DMS 273 (cell line): ENCODE results near the gene GPER1.
A peak's percentile ranks its signal among the peaks of the same experiment; 100 is the strongest.
"Not testable (repeated sequence)": the region's sequence is repeated elsewhere in the genome, so short reads cannot be mapped to it uniquely, and the experiment has no call there.

Source experiments
- DNase-seq: peaks from one replicate; lab custom pipeline; 2025; ENCODE audit not compliant: unreplicated experiment; lab: John Stamatoyannopoulos, UW

Gene GPER1

DNA sequence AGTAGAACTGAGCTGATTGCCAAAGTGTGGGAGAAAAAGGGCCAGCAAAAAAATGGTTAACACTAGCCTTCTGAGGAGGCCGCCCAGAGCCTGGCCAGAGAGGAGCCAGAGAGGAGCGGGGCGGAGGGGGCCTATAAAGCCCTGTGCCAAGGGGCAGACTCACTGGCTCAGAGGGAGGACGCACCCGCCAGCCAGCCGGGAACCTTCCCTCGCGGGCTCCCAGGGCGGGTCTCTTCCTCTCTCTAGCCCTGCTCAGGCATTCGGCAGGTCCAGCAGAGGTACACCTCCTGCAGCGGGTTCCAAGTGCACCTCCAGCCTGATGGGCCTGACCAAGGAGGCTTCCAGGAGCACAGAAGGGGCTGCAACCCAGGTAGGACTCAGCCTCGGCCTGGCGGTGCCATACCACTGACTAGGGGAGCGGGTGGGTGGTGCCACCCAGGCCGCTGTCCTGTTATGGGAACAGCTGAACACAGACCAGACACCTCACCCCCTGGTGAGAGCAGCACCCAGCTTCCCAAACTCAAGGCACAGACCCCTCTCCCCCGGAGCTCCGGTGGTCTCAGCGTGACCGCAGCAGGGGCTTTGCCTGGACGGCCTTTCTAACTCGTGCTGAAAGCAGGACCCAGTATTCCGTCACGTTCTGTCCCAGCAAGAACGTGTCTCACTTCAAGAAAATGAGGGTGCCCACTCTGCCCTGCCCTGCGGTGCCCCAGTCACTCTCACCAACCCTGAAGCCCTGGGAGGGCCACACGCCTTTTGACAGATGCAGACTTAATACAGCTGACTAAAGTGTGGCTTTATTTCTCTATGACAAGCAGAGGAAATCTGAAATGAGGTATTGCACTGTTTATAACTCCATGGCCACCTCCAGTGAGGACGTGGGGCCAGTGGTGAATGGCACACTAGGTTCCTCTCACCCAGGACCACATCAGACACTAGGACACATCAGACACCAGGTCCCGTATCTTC is at the start of gene GPER1:
Gene GPER1 (plus strand): TSS at position 162 of the 969 bp plus-strand sequence. CDS start 3,616 bp downstream, outside the sequence.
- DNase-seq, result peak; percentile 80

GRCh38 chr7:1040233-1040632 is 47.7 kb upstream of the GPER1 start:
- DNase-seq, result not testable (repeated sequence)

DNA sequence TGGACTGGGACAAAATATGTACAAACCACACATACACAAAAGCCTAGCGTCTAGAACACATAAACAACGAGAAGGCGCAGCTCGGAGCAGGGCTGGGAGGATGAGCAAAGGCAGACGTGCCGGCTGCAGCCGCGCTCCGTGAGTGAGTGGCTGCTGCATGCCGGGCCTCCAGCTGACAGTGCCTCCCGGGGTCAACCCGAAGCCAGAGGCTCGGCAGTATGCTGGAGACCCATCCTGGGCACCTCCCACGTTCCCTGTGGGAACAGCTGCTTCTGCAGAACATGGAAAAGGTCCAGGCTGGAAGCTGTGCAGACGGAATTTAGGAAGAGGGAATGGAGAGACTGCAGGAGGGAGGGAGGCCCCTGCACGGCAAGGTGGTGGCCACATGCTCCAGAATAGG is 47.1 kb upstream of the GPER1 start:
- peak; percentile 98 for DNase-seq

- DNase-seq, result no peak
Measured at GRCh38 chr7:1041551-1042491, 46.1 kb upstream of the GPER1 start.

DNA sequence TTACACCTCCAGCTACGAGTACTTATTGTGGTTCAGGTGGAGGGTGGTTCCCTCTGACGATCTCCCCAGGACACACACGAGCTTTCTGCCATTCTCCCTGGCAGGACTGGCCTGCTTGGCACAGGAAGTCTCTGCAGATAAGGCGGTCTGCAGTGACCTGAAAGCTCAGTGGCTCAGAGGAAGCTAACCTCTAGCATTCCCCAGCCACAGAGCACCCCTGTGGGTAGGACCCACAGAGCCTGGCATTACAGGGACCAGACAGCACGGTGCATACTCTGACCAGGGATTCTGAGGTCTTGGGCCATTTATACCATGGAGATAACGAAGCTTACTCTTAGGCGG is 45.5 kb upstream of the GPER1 start:
- DNase-seq, result no peak

DNA sequence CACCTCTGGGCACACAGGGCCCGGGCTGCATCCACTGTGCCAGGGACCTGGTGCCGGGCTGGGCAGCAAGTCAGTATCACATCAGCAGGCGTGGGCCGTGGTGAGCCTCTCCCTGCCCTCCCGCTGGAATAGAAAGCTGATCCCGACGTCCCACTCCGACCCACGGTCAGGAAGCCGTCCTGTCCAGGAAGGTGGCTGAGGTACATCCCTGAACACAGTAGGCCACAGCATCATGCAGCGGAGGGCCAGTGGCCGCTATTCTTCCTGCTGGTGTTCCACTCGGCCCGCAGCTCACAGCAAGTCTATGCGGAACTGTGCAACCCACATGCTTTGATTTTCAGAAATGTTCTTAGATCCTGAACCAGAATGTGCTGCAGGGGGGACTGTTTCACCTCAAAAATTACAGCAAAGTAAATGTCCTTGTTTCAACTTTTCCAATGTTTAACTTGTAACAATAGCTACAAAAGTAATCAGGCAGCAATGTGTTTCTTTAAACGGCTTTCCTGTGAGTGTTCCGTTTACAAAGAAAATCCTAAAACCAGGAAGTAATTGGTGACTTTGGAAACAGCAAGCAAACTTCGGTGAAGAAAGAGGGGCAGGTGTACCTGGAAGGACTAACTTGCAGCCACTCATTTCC is 44.2 kb upstream of the GPER1 start:
- peak; percentile 65 for DNase-seq

DNA sequence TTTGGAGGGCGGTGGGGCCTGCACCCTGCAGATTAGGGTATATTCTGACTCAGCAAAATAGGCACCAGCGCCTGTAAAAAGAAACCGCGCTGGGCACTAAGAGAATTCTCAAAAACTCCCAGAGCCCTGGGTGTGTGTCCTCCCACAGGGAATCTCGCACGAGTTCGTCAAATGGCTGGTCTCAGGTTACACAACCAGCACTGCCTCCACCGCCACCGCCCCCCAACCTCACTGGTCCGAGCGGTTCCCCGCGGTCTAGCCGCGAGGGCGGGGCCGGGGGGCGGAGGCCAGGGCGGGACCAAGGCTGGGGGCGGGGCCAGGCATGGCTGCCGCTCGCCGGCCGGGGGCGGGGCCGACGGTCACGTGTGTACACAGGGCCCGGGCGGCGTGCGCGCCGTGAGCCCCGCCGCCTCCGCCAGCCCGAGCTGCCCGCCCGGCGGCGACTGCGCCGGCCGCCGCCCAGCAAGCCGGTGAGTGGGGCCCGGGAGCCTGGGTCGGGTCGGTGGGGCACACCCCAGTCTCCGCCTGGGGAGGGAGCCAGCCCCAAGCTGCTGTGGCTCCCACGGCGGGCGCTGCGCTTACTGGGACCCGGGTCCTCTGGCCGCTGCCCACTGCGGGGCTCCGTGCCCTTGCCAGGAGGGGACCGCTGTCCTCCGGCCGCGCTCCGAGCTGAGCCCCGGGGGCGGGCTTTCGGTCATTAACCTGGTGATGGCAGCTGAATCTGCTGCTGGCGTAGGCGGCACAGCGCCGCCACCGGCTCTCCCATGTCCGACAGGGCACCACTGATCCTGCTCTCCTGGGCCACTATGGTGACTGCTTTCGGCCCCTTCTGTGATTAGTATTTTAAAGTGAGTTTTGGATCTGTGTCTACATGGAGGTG is 43.5 kb upstream of the GPER1 start, which contains the start of gene GPR146:
Gene GPR146 (plus strand): TSS at position 358 of the 880 bp plus-strand sequence. CDS start 12,970 bp downstream, outside the sequence.
- peak; percentile 99 for DNase-seq

GRCh38 chr7:1045069-1046063 is 42.5 kb upstream of the GPER1 start:
- no peak for DNase-seq

GRCh38 chr7:1046722-1047679 is 40.9 kb upstream of the GPER1 start:
- no peak for DNase-seq

DNA sequence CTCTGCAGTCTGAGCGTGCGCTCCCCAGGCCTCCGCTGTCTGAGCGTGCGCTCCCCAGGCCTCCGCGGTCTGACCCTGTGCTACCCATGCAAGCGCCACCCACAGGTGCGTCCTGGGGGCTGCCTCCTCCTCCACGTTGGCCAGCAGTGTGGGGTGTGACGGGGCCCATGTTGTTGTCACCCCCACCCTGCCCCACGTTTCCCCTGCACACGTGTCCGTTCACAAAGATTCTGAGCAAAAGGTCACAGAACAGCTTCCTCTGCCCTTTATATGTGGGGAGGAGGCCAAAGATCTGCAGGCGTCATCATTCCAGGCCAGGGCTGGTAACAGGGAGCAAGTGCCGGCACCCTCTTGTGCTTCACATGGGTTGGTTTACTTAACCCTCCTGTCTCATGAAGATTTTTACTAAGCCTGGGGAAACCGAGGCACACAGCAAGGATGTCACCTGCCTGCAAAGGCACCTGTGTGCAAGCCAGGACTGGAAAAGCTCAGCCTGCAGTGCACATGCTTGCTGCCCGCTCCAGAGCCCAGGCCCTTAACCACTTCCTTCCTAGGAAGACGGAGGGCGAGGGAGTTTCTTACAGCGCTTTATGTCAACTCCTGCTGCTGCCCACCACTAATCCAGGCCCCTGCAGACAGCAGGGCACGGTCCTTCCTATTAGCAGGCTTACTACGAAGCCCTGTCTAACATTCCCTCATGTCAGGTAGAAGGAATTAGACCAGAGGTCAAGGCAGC is 38.7 kb upstream of the GPER1 start:
- no peak for DNase-seq

- DNase-seq, result no peak
Measured at GRCh38 chr7:1049801-1050200, 38.1 kb upstream of the GPER1 start.

- no peak for DNase-seq
Measured at GRCh38 chr7:1050254-1050906, 37.5 kb upstream of the GPER1 start.

GRCh38 chr7:1050956-1051690 is 36.8 kb upstream of the GPER1 start:
- DNase-seq, result no peak

DNA sequence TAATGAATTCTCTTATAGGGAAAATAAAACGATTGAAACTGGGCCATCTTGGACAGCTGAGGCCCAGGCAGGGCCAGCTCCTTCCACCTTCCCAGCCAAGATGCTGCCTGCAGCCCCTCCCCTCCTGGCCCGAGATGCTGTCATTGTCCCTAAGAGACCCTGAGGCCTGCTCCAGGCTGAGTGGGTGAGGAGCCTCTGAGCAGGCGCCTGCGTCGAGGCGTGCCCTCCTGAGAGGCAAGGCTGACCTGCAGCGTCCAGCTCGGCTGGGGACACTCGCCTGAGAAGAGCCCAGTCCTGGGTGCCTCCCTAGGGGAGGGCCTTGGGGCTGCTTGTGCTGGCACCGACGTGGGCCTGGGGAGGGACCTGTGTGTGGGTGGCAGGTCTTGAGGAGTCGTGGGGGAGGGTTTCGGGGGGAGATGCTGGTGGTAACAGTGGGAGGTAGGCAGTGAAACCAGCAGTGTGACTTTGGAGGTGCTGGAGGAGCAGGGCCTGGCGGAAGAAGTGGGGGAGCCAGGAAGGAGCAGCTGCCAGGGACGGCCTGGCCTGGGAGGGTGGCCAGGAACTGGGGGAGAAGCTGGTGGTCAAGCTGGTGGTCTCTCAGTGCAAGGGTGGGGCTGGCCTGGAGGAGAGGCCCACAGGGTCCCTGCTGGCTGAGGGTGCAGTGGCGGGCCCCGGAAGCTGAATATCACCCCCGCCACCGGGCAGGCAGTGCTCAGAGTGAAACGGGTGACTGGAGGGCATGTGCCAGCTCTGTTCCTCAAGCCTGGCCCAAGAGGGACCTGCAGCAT is 35.7 kb upstream of the GPER1 start:
- DNase-seq, result no peak

- no peak for DNase-seq
Measured at GRCh38 chr7:1053002-1053411, 34.9 kb upstream of the GPER1 start.
